CD4-positive, alpha-beta T cell treated with Interleukin-6 at 100 ng/mL for 8 hours (primary cell): ENCODE data around the gene FAM83F.

Experiments used
- DNase-seq: peaks from one replicate; pipeline ENCODE4 v3.0.0-alpha.2; 2020; ENCODE audit warnings: mixed read lengths, low spot score

The FAM83F gene

DNA sequence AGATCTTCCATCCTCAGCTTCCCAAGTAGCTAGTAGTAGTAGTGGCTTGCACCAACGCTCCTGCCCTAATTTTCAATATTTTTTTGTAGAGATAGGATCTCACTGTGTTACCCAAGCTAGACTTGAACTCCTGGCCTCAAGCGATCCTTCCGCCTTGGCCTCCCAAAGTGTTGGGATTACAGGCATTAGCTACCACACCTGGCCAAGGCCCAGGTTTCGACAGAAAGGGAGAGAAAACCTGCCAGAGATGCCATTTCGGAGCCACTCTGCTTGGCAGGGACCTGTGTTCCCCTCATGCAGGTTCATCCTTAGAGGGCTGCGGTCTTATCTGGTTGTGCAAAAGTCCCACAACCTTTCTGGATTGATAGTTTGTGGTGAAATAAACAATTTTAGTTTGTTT is 41.4 kb downstream of the FAM83F start:
- no peak for DNase-seq

- peak; percentile 45 for DNase-seq
Observed at GRCh38 chr22:40036591-40037225, 42.0 kb downstream of the FAM83F start.

DNA sequence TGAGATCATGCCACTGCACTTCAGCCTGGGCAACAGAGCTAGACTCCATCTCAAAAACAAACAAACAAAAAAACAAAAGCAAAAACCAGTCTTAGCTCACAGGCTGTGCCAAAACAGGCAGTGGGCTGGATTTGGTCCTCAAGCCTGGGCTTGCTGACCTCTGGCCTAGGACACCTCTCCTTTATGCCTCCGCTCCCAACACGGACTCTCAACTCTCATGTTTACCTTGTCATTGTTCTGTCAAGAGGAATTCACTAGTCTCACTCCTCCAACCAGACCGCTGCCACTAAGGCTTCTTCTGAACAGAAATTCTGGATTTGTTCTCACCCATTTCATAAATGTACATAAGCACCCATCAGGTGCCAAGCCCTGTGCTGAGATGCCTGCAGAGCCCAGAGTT is 42.6 kb downstream of the FAM83F start:
- no peak for DNase-seq

- no peak for DNase-seq
Observed at GRCh38 chr22:40039482-40040115, 44.8 kb downstream of the FAM83F start.

- DNase-seq: no peak
Observed at GRCh38 chr22:40040927-40041326, 46.2 kb downstream of the FAM83F start.

GRCh38 chr22:40041366-40042137 is 46.8 kb downstream of the FAM83F start:
- no peak for DNase-seq

GRCh38 chr22:40042312-40042711 is 47.6 kb downstream of the FAM83F start:
- DNase-seq: no peak

GRCh38 chr22:40043081-40043480 is 48.3 kb downstream of the FAM83F start:
- DNase-seq: no peak

DNA sequence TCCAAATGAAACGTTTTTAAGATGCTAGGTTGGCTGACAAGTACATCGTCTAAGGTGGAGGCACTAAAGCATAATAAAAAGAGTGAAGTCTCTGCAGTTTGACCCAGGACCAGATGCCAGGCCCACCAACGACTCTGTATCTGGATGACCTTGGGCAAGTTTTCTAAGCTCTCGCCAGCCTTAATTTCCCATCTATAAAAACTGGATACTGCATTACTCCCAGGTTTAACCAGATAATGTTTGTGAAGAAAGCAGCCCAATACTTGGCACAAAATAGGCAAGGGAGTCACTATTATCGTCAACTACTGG is 49.0 kb downstream of the FAM83F start:
- DNase-seq: no peak

DNA sequence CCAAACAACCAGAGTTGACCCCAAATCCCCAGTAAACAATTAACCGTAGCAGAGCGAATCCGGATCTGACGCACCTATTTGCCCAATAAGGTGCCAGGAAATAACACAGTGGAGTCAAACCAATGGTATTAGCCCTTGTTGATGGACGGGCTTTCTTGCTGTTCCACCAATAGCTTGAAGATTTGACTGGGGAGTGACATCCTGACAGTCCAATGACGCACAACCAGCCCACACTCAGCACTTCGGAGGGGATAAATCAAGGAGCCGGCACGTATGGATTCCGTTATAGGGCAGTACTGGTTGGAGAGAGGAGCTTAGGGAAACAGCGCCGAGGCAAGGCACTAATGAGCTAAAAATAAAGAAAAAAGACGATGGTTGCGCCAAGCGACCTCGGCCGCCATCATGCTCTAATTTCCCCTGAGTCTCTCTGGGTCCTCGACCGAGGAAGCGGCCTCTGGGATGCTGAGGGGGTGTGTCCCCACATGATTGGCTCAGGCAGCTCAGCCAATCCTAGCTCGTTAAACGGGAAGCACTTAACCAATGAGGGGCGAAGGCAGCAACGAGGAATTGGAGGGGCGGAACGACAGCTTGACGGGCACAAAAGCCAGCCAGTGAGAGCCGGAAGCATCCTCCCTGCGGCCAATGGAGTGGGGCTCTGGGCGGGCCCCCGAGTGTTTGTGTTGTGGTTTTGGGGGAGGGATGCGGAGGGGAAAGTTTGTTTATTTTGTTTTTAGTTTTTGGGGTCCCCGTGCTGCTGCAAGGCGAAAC is 49.5 kb downstream of the FAM83F start:
- DNase-seq: peak; percentile 99

DNA sequence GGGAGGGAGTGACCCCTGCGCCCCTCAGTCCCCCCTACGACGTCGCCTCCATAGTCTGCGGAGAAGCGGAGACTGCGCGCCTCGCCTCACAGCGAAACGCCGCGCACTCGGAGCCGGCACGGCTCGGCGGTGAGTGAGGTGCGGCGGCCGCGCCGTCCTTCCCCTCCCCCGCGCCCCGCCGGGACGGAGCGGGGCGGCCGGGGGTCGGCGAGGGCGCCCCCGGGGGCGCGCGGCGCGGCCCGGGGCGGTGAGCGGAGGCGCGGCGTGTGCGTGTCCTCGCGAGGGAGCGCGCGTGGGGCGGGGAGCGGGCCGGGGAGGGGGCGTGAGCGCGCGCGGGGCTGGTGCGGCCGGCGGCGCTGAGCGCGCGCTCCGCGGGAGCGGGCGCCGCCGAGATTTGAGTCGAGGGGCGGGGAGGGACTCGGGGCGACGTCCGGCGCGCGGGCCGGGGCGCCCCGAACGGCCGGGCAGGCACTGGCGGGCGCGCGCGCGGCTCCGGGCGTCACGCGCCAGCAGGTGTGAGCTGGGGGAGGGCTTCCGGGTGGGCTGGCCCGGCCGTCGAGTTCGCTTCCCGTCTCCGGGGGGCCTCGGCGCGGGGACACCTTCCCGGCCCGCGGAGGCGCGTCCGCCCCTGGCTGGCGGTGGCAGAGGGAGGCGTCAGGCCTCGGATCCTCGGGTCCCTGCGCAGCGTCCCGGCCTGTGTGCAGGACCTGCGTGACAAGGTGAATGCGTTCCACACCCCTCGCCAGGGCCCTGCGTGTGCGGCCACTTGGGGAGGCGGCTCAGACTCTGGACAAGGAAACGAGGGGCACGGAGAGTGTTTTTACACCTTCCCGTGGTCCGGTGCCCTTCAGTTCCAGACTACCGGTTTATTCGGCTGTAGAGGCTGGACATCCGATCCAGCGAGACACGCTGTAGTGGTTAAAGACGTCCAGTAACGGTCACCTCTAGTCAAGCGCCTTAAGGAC is 50.4 kb downstream of the FAM83F start:
- DNase-seq: peak; percentile 76

GRCh38 chr22:40046126-40046525 is 51.4 kb downstream of the FAM83F start:
- DNase-seq: no peak

GRCh38 chr22:40050258-40050657 is 55.5 kb downstream of the FAM83F start:
- DNase-seq: no peak

DNA sequence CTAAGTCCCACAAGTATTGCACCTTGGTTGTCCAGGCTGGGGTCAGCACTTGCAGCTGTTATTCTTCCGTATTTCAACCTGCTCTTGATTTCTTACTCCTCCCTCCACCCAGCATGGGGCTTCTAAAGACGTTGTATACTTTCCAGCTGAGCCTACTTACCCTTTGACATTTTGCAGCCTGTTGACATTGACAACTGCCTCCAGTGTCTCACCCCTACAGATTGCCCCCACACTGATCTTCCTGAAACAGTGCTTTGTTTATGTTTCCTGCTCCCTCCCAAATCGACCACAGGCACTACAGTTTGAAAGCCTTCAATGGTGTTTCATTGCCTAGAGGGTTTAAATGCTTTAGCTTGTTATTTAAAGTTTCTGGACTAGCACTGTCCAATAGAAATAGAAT is 56.6 kb downstream of the FAM83F start:
- no peak for DNase-seq

DNA sequence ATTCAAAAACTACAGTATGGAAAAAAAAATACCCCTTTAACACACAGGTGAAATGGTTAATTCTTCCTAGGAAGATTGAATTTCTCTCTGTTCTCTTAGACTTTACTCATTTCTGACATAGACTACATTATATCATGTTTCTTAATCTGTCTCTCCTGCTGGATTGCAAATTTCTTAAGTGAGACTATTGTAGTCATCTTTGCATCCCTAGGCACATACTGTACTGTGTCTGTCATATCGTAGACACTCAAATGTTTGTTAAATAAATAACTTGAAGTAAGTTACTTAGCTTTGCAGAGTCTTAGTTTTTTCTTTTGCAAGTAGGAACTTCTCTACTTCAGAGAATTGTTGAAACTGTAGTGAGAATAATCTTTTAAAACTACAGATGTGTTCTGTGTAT is 58.7 kb downstream of the FAM83F start:
- DNase-seq: no peak

DNA sequence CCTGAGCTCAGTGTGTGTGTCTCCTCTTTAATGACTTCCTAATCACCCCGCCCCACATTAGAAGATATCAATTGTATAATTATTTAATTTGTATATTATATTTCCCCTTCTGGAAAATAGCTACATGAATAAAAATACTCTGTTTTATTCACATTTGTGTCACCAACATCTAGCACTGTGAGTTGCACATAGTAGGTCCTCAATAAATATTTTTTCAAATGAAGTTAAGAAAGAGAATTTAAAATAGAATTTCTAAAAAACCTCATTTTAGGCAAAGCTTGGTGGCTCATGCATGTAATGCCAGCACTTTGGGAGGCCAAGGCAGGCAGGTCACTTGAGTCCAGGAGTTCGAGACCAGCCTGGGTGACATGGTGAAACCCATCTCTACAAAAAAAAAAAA is 59.7 kb downstream of the FAM83F start:
- no peak for DNase-seq

DNA sequence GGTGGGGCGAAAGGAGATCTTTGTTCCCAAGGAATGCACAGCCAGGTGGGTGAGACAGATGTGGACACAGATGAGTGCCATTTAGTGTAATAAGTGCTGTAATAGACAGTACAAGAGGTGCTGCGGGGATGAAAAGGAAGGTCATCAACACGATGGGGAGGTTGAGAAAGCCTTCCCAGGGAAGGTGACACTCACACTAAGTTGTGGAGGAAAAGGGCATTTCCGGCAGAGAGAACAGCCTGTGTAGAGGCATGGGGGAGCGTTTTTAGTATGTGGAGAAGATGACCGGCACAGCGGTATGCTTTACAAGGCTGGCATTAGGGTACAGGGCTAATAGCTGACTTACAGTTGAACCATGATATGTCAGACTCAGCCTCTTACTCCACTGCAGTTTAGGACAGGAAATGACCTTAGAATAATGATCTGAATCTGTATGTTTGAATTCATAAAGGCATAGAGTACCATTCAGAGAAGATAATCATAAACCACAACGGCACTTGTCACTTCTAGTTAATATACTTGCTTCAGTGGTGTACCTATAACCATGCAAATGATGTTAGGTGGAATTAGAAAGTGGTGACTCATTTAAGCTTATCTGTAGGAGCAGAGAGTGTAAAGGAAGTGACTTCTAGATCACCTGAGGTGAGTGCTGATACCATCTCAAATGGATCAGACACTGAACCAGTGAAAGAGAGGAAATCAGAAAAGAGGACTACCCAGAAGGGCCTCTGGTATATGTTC is 60.6 kb downstream of the FAM83F start:
- DNase-seq: peak; percentile 59

GRCh38 chr22:40056154-40056553 is 61.4 kb downstream of the FAM83F start:
- no peak for DNase-seq

DNA sequence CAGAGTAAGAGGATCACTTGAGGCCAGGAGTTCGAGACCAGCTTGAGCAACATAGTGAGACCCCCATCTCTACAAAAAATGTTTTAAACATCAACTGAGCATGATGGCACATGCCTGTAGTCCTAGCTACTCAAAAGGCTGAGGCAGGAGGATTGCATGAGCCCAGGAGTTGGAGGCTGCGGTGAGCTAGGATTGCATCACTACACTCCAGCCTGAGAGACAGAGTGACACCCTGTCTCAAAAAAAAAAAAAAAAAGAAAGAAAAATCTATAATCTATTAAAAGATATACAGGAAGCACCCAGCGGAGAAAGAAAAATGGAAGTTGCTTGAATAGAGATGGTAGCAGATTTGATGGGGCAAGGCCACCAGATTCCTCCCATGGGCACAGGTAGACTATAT is 61.8 kb downstream of the FAM83F start:
- no peak for DNase-seq

- no peak for DNase-seq
Observed at GRCh38 chr22:40057652-40058051, 62.9 kb downstream of the FAM83F start.

GRCh38 chr22:40058265-40058664 is 63.5 kb downstream of the FAM83F start:
- no peak for DNase-seq
